ENCODE results near the gene DAPK1.
"Not testable (repeated sequence)": the region's sequence is repeated elsewhere in the genome, so short reads cannot be mapped to it uniquely, and the experiment has no call there.

DAPK1 gene

DNA sequence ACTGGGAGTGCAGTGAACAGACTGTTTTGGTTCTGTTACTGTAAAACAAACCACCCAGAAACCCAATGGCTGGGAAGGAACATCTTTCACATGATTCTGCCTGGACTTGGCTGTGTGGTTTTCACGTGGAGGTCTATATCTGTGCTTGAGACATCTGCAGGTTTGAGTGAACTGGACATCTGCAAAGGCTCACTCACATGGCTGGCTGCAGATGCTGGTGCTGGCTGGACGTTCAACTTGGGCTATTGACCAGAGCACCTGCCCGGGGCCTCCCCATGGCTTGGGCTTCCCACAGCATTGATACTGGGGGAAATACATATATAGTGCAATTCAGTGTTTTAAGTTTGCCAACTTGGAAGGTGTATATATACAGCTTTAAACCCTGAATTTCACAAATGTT, 235.1 kb downstream of the DAPK1 start:
- DNase-seq (ENCODE audit: low spot score) = no peak
- no peak for FAIRE-seq

DNA sequence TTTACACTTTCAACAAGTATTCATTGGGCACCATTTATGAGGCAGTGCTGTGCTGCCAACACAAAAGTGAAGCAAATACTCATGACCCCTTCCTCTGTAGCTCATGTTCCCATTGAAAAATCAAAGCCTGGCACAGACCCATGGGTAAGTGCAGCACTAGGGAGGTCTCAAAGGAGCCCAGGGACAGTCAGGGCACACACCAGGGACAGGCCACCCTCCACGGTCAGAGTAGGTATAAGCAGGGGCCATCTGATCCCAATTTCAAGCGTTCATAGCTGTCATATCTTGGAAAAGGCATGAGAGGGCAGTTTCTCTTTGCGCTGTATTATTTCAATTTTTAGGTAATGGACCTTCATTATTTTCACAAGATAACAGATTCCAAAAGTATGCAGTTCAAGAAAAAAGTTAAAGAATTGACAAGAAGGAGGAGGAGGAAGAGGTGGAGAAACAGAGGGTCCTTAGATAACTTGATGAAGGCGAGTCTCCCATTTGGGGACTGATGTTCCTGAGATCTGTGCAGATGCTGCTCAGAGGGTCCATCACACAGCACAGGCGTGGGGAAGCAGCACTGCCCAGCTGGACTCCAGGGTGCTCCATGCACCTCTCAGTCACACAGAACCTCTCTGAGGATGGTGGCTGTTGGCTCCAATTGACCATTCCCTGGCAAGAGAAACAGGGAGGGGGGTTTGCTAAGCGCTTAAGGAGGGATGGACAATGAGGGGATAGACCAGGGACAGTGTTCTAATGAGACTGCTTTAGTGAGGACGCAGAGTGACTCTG, 235.8 kb downstream of the DAPK1 start:
- DNase-seq (ENCODE audit: low spot score) (no peak), FAIRE-seq (no peak)

DNA sequence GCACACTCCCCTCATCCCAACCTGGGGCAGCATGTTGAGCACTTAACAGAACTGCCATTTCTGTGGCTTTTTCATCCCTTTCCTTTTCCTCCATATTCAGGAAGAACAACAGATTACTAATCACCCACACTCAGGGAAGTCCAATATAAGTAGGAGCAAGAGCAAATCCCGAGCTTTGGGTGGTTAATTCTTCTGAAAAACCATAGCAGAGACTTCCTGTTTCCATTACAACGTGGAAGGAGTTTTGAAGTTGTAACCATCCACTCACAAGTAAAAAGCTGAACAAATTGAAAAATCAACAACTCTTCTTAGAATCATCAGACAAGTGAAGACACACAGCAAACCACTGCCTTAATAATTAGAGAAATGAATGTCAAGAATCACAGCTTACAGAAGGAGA, 236.4 kb downstream of the DAPK1 start:
- no peak for DNase-seq (ENCODE audit: low spot score)
- FAIRE-seq = no peak

DNA sequence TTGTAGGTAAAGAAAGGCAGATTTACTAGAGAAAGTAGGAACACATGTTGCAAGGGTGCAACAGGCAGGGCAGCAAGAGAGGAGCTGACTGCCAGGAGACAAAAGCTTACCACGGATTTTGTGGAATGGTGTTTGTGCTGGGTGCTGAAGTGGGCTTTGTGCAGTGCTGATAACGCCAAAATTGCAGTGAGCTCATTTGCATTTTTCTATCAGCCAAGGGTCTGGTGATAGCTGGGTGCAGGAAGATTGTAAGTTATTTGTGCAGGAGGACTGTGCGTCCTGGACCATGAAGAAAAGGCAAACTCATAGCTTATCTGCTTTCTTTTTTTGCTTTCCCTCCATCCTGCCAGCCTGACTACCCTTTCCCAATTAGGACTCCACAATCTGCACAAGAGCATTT, 241.9 kb downstream of the DAPK1 start:
- FAIRE-seq = no peak
- no peak for DNase-seq (ENCODE audit: low spot score)

DNA sequence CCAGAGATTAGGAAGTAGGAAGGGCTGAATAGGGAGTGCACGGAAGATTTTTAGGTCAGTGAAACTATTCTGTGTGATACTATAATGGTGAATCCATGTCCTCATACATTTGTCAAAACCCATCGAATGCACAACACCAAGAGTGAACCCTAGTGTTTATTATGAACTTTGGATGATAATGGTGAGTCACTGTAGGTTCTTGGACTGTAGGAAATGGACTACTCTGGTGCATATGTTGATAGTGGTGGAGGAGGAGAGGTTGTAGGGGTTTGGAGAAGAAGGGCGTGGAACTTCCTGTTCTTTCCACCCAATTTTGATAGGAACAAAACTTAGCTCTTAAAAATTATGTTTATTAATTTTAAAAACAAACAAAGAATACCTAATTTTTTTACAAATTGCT, 242.5 kb downstream of the DAPK1 start:
- no peak for FAIRE-seq
- no peak for DNase-seq (ENCODE audit: low spot score)

DNA sequence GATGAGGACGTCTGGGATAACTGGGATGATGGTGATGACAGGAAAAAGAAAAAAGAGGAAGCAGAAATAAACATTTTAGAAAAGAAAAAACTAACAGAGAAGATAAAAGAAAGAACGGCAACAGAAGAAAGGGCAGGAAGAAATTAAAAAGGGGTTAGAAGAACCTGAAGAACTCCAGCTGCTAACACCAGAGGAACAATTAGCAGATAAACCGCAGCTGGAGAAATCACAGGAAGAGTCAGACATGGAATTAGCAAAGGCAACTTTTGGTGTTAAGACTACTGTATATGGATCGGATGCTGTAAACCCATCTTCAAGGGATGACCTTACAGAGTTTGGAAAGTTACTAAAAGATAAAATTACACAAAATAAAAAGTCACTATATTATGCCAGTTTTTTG, 243.7 kb downstream of the DAPK1 start:
- FAIRE-seq (no peak), DNase-seq (ENCODE audit: low spot score) (no peak)

DNA sequence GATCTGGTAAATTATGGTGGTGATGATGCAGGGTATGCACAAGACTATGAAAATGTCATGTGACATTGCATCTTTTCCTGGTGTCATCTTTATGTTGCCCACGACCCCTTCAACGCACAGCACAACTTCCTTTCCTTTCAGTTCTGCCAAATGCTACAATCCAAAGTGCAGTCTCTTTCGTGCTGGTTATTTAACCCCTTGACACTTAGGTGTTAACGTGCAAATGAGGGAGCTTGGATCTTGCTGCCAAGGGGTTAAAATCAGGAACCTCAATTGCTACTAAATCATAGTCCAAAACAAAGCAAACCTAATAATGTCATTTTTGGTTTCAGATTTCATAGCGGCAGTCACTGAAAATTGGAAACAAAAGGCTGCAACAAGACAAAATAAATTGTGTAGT, 244.2 kb downstream of the DAPK1 start:
- no peak for FAIRE-seq
- no peak for DNase-seq (ENCODE audit: low spot score)

DNA sequence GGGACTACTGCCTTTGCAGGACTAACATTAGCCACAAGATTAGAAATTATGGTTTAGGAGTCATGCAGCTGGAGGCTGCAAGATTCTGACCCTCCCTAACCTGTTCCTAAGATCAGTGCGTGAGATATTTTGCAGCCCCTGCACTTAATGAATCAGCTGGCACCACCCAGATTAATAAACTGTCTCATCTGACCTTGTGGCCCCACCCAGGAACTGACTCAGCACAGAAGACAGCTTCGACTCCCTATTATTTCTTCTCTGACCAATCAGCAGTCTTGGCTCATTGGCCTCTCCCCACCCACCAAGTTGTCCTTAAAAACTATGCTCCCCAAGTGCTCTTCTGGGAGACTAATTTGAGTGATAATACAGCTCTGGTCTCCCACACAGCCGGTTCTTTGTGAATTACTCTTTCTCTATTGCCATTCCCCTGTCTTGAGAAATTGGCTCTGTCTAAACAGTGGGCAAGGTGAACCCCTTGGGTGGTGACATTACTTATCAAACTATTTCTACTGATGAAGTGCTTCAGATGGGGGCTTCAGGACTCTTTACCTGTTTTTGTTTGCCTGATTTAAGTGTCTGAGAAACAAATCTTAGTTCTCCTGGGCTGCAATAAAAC, 245.3 kb downstream of the DAPK1 start:
- no peak for DNase-seq (ENCODE audit: low spot score)
- no peak for FAIRE-seq

DNA sequence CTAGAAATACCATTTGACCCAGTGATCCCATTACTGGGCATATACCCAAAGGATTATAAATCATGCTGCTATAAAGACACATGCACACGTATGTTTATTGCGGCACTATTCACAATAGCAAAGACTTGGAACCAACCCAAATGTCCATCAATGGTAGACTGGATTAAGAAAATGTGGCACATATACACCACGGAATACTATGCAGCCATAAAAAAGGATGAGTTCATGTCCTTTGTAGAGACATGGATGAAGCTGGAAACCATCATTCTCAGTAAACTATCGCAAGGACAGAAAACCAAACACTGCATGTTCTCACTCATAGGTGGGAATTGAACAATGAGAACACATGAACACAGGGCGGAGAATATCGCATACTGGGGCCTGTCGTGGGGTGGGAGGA, 246.6 kb downstream of the DAPK1 start:
- not testable (repeated sequence) for DNase-seq (ENCODE audit: low spot score); FAIRE-seq

DNA sequence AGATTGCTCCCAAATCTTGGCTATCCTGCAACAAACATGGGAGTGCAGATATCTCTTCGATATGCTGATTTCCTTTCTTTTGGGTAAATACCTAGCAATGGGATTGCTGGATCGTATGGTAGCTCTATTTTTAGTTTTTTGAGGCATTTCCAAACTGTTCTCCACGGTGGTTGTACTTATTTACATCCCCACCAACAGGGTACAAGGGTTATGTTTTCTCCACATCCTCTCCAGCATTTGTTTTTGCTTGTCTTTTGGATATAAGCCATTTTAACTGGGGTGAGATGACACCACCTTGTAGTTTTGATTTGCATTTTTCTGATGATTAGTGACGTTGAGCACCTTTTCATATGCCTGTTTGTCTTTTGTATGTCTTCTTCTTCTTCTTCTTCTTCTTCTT, 248.5 kb downstream of the DAPK1 start:
- FAIRE-seq (no peak), DNase-seq (ENCODE audit: low spot score) (no peak)

DNA sequence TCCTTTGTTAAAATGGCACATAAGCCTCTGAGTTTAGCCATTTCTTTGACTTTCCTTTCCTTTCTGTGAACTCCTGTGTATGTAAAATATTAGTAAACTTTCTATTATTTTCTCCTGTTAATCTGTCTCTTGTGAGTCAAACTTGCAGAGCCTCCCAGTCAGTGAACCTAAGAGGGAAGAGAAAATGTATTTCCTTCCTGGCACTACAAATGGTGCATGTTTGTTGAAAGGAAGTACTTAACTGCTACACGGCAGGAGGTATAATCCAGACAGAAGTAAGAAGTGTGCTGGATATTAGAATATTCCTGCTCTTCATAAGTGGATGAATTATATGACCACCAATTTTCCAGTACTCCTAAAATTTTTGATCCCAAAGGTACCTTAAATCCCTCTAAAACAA, 251.2 kb downstream of the DAPK1 start:
- DNase-seq (ENCODE audit: low spot score) (no peak), FAIRE-seq (no peak)

DNA sequence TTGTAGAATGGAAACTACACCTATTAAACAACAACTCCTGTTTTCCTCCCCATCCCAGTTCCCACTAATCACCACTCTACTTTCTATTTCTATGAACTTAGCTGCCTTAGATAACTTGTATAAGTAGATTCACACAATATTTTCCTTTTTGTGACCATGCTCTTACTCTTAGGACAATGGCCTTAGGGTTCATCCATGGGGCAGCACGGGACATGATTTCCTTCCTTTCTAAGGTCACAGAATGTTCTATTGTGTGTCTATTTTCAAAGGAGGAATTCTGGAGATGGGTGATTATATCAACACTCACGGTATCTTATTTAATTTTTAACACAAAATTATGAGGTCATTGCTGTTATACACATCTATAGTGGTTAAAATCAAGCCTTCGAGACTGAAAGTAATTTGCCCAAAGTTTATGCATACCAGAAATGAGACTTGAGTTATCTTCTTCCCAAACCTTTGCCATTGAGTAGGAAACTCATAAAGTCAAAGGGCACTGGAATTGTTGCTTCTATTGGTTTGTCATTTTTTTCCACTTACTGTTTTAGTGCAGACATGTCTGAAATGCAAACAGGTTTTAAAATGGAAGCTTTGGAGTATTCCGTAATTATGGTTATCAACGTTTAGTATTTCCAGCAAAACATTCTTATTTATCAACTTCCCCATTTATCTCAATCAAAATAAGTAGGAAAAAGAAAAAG, 251.8 kb downstream of the DAPK1 start:
- no peak for FAIRE-seq
- no peak for DNase-seq (ENCODE audit: low spot score)

DNA sequence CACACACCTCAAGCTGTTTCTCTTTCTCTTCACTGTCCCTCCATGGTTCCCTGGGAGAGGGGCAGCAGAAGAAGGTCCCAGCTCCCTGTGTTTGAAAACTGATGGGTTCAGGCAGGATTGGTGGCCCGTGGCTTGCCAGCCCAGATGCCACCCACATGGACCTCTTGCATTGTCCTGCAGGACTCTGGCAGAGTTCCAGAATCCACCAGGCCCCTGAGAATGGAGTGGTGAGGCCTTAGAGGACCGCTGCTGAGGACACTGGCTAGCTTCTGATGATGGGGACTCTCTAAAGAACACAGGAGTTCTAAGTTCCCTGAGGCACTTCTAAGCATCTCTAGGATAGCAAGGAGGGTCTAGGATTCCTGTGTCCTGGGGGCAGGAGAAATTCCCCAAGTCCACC, 253.1 kb downstream of the DAPK1 start:
- DNase-seq (ENCODE audit: low spot score) (no peak), FAIRE-seq (no peak)

DNA sequence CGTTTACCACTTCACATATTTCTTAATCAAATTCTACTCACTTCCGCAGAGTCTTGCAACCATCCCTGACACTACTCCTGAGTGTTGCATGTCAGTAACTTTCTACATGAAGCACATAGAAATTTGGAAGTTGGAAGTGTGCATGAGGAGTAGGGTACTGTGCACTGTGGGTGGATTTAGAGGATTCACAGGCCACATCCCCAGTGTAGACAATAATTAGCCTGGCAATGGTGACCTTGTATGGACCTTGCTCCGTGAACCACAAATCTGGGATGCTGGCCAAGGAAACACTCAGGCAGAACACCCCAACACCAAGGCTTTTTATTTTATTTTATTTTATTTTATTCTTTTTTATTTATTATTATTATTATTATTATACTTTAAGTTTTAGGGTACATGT, 253.8 kb downstream of the DAPK1 start:
- DNase-seq (ENCODE audit: low spot score) = no peak
- FAIRE-seq = no peak

DNA sequence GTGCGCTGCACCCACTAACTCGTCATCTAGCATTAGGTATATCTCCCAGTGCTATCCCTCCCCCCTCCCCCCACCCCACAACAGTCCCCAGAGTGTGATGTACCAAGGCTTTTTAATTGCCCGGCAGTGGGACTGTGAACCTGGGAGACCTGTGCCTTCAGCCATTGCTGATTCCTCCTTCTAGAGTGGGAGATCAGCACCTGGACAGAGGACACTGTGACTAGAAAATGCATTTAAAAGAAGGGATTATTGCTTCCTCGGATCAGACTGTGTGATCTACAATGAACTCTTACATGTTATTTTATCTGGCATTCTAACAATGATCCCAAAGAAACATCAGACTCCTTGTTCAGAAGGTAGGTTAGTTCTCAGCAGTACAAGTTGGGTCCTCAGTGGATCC, 254.2 kb downstream of the DAPK1 start:
- DNase-seq (ENCODE audit: low spot score) (no peak), FAIRE-seq (no peak)

DNA sequence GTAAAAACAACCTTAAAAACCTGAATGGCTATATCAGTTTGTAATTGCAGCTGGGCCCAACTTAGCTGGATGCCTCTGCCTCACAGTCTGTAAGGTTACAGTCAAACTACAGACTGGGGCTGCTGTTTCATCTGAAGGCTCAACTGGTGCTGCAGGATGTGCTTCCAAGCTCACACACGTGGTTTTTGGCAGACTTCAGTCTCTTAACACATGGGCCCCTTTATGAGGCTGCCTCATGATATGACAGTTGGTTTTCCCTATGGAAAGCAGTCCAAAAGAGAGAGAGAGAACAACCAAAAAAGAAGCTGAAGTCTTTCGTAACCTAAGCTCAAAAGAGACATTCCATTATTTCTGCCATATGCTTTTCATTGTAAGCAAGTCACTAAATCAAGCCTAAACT, 255.6 kb downstream of the DAPK1 start:
- no peak for DNase-seq (ENCODE audit: low spot score)
- no peak for FAIRE-seq

Measured in urothelium cell line (cell line).